ENCODE results near the gene SPATS2L.

Gene SPATS2L

DNA sequence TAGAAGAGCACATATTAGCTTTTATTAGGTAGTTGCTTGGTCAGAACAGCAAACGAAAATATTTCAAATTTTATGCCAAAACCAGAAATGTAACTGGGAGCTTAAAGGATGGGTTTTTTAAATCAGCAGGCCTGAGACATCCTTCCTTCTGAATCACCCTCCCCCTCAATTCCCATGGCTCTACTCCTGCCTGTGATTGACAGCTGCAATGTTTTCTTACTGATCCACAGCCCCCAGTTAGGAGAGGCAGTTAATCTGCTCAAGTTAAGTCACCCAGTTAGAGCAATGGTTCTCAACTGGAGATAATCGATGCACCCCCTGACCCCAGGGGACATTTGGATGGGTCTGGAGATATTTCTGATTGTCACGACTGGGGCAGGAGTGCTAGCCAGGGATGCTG is 178.4 kb downstream of the SPATS2L start:
- in situ Hi-C loops (cut with MboI; ENCODE audit: low sequenced_read_pairs), result no loop called here

DNA sequence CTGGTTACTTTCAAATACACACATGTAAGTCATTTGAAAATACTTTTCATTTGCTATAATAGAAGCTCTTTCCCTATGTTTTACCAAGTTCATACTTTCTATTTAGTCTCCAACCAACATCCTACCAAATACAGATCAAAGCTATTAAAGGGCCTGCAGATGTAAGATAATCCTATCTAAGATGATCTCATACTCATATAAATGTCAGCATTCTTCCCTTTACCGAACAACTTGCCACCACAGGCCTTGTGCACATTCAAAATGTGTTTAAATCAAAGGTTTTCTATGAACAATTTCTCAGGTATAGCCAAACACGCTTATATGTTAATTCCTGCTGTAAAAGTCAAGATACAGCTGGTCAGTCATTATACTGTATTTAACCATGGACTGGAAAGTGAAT is 180.0 kb downstream of the SPATS2L start:
- in situ Hi-C loops (cut with MboI; ENCODE audit: low sequenced_read_pairs), result no loop called here

DNA sequence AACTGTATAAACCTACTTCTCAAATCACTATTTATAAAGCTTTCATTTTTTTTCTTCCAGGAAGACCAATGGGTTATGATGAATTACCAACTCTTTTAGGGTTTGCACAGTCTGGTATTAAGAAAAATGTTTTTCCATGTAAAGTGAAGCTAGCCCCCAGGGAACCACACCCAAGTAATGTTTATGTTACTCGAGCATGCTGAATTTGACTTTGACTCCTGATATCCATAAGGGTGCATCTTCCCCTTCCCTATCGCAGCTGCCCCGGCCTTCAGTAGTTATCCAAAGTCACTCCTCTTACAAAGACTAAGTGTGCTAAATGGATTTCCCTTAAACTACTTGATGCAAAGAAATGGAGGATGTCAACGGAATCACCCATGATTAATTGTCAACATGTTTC is 181.7 kb downstream of the SPATS2L start:
- in situ Hi-C loops (cut with MboI; ENCODE audit: low sequenced_read_pairs), result no loop called here

GRCh38 chr2:200490001-200490400 is 183.5 kb downstream of the SPATS2L start:
- in situ Hi-C loops (cut with MboI; ENCODE audit: low sequenced_read_pairs), result no loop called here

DNA sequence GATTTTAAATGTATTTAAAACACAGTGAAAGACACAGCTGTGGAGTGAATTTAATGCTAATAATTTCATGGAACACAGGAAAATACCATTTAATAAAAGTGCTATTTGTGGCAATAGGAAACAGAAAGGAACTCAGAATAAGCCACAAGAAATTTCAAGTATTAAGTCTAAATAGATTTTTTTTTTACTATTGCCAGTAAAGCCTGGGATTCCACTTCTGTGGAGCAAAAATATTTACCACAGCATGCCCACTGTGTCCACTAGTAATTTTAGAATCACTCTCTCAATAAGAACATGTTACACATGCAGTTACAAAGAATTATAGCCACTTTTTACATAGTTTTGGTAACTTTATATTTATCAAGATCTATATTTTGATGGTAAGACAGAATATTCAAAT is 186.2 kb downstream of the SPATS2L start:
- in situ Hi-C loops (cut with MboI; ENCODE audit: low sequenced_read_pairs), result no loop called here

- in situ Hi-C loops (cut with MboI; ENCODE audit: low sequenced_read_pairs), result no loop called here
These were observed 187.6 kb downstream of the SPATS2L start for GRCh38 chr2:200494048-200494447.

DNA sequence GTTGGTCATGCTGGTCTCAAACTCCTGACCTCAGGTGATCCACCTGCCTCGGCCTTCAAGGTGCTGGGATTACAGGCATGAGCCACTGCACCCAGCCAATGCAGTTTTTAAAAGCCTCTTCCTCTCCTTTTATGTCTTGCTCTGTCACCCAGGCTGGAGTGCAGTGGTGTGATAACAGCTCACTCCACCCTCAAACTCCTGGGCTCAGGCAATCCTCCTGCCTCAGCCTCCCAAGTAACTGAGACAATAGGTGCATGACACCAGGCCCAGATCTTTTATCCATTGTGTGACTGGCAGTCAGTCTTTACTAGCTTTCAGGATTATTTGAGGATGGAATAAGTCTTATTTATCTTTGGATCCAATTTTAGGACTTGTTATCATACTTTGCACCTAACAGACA is 190.2 kb downstream of the SPATS2L start:
- in situ Hi-C loops (cut with MboI; ENCODE audit: low sequenced_read_pairs), result no loop called here

GRCh38 chr2:200498402-200499162 is 192.1 kb downstream of the SPATS2L start:
- in situ Hi-C loops (cut with MboI; ENCODE audit: low sequenced_read_pairs), result no loop called here

GRCh38 chr2:200502196-200502595 is 195.7 kb downstream of the SPATS2L start:
- in situ Hi-C loops (cut with MboI; ENCODE audit: low sequenced_read_pairs), result no loop called here

DNA sequence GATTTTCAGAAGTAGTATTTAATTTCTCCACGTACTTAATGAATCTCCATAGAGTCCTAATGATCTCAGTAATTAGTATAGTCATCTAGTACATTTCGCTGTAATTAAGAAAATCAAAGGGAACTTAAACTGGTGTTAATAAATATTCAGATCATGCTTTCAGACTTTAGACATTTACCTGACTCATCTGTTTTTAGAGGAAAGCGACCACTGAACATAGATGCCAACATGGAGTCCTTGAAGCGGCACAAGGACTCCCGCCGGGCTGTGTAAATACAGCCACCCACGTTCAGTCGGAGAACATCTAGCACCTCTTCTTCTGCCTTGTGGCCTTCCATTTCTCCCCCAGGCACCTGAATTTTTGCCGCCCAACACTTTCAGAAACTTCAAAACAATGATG is 200.2 kb downstream of the SPATS2L start:
- in situ Hi-C loops (cut with MboI; ENCODE audit: low sequenced_read_pairs), result no loop called here

- in situ Hi-C loops (cut with MboI; ENCODE audit: low sequenced_read_pairs), result no loop called here
These were observed 200.7 kb downstream of the SPATS2L start for GRCh38 chr2:200507179-200507578.

- in situ Hi-C loops (cut with MboI; ENCODE audit: low sequenced_read_pairs), result no loop called here
These were observed 202.7 kb downstream of the SPATS2L start for GRCh38 chr2:200509235-200509611.

GRCh38 chr2:200509612-200510433 is 203.3 kb downstream of the SPATS2L start, which contains the start of gene KCTD18:
Gene KCTD18, minus strand, starts transcription at chr2:200510068. Its CDS starts 3,052 bp downstream, at chr2:200507016.
- in situ Hi-C loops (cut with MboI; ENCODE audit: low sequenced_read_pairs), result no loop called here

DNA sequence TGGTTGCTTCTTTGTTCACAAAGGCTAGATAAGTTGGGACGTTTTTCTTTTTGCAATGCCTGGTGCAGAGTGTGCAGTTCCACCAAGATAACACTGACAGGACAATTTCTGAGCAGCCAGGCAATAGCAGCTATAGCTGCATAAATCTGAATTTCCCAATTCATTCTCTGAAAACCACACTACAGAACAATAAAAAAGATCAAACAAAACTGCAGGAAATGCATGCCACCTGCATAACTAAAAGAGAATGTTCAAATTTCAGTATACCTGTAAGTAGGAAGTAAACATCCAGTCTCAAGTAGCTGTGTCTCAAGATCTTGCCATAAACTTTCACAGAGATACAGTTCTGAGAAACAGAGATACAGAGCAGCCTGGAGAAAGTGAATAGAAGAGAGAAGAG is 208.7 kb downstream of the SPATS2L start:
- in situ Hi-C loops (cut with MboI; ENCODE audit: low sequenced_read_pairs), result no loop called here

GRCh38 chr2:200523158-200523557 is 216.7 kb downstream of the SPATS2L start:
- in situ Hi-C loops (cut with MboI; ENCODE audit: low sequenced_read_pairs), result no loop called here

DNA sequence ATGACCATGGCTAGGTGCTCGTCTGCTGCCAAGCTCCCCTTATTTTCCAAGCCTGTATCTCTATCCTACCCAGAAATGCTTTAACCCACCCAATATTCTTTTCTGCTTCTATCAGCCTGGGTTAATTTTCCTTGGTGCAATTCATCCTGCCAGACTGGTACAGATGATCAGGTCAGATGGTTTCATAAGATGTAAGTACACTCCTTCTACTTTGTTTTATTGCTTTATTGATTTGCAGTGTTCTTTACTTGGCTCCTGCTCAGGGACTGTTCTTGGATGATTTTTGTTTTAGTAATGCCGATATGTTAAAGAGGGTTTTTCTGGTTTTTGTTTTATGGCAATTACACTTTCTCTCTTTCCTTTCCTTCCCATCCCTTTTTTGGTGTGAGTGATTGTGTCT is 217.1 kb downstream of the SPATS2L start:
- in situ Hi-C loops (cut with MboI; ENCODE audit: low sequenced_read_pairs), result no loop called here

GRCh38 chr2:200525066-200525465 is 218.6 kb downstream of the SPATS2L start:
- in situ Hi-C loops (cut with MboI; ENCODE audit: low sequenced_read_pairs), result no loop called here

- in situ Hi-C loops (cut with MboI; ENCODE audit: low sequenced_read_pairs), result no loop called here
These were observed 219.0 kb downstream of the SPATS2L start for GRCh38 chr2:200525551-200525881.

GRCh38 chr2:200525882-200526651 is 219.6 kb downstream of the SPATS2L start, which contains the start of gene SGO2:
Gene SGO2, plus strand, starts transcription at chr2:200526207. Its CDS starts 6,769 bp downstream, at chr2:200532976.
- in situ Hi-C loops (cut with MboI; ENCODE audit: low sequenced_read_pairs), result no loop called here

- in situ Hi-C loops (cut with MboI; ENCODE audit: low sequenced_read_pairs), result no loop called here
These were observed 221.7 kb downstream of the SPATS2L start for GRCh38 chr2:200528228-200528627.

All from hTERT RPE-1 (cell line).